ENCODE data around the gene IL4R. TPM values are rescaled to one million over a fixed set of nuclear protein-coding genes. Genes with fewer than 3 reads are reported as not detected.
"Not testable (repeated sequence)": the region's sequence is repeated elsewhere in the genome, so short reads cannot be mapped to it uniquely, and the experiment has no call there.

IL4R gene
- total and polyA plus RNA-seq, 10 of the 15 experiments (the other 5 are each of a cell fraction or from before 2014, with no cell fraction given) = 2.6 to 70.4 (median 36.6) TPM

DNA sequence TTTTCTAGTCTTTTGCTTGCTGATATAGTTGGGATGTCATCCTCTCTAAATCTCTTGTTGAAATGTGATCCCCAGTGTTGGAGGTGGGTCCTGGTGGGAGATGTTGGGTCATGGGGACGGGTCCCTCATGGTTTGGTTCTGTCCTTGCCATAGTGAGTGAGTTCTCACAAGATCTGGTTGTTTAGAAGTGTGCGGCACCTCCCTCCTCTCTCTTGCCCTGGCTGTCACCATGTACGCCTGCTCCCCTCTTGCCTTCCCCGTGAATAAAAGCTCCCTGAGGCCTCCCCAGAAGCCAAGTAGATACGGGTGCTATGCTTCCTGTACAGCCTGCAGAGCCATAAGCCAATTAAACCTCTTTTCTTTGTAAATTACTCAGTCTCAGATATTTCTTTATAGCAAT is 15.2 kb downstream of the IL4R start:
- Histone ChIP-seq H3K9ac (ENCODE audit: control insufficient read depth, insufficient read depth, low read length) (no peak overlapping the region), H3K79me2 (ENCODE audit: control insufficient read depth, insufficient read depth, low read length) (peaks cover 28% of the 10 kb centered on the region), H3K4me1 (ENCODE audit: control insufficient read depth, insufficient read depth, low read length) (peaks cover 16% of the 10 kb centered on the region), H2AFZ (ENCODE audit: control insufficient read depth, low read depth, low read length) (no peak overlapping the region), H3K27me3 (replicated peaks in 1 of 2; ENCODE audit: control insufficient read depth in 2 of 2, insufficient read depth in 2 of 2, low read length in 1 of 2) (no peaks in the 10 kb centered on the region), H3K27ac (ENCODE audit: control insufficient read depth, insufficient read depth) (no peak overlapping the region), H4K20me1 (ENCODE audit: control insufficient read depth, insufficient read depth) (no peaks in the 10 kb centered on the region), H3K4me3 (no peak overlapping the region), H3K4me2 (ENCODE audit: control insufficient read depth, insufficient read depth) (no peak overlapping the region), H3K36me3 (ENCODE audit: control insufficient read depth in 2 of 2, insufficient read depth in 2 of 2, low read length in 1 of 2) (peaks cover 11 to 14% of the 10 kb centered on the region in 2 experiments), H3K9me3 (replicated peaks; ENCODE audit: control insufficient read depth, insufficient read depth, low read length) (peaks cover 5% of the 10 kb centered on the region; the same call in 2 of the 3 replicates)
- FAIRE-seq (no peak), ATAC-seq (no peak), DNase-seq (ENCODE audit: low read depth, low spot score) (no peak)
- ChIA-PET POLR2A (interaction anchor here (0.6 to 0.7 kb wide), 2 partner anchors 143 to 279 kb away, joined by 3 to 7 read pairs; no protein-coding TSS in a partner anchor), CTCF (interaction anchor here (1.3 kb wide), 1 partner anchor 27 kb away, joined by 3 read pairs; no protein-coding TSS in a partner anchor), RAD21 (ENCODE audit: unreplicated experiment) (no interaction called here), SMC1A (ENCODE audit: uncharacterized antibody, unreplicated experiment) (interaction anchor here (0.7 kb wide), 1 partner anchor 94 kb away, joined by 3 read pairs; no protein-coding TSS in a partner anchor)
- in situ Hi-C loops (cut with MboI) = no loop called here
- no TSS peak for BruUV-seq (replicated peaks)
- no peak for TF ChIP-seq SMAD5 (IDR thresholded peaks at IDR 0.05; ENCODE audit: low read depth)
- no peak for TF ChIP-seq ZNF207 (IDR thresholded peaks at IDR 0.05; ENCODE audit: borderline replicate concordance)
- TF ChIP-seq CBX5 (IDR thresholded peaks at IDR 0.05; ENCODE audit: low read depth) = no peak
- TF ChIP-seq RAD21 (IDR thresholded peaks at IDR 0.05; ENCODE audit: insufficient read depth, low read depth, low read length) = no peak
- no peak for TF ChIP-seq CHD2 (IDR thresholded peaks at IDR 0.05; ENCODE audit: borderline replicate concordance, low read depth, low read length)
- no peak for TF ChIP-seq NR2C2 (IDR thresholded peaks at IDR 0.05; ENCODE audit: borderline replicate concordance, control insufficient read depth, insufficient read length, low read depth)
- no peak for TF ChIP-seq ZNF622 (IDR thresholded peaks at IDR 0.05)
- intact Hi-C loops (cut with micrococcal nuclease; ENCODE audit: unreplicated experiment) = no loop called here
- 82% methylated on average over 5 of the region's 5 CpGs for WGBS (ENCODE audit: insufficient coverage, insufficient replicate concordance, low lambda C conversion rate, missing lambda C conversion rate)

- ChIA-PET SMC1A (ENCODE audit: uncharacterized antibody, unreplicated experiment) (interaction anchor here (0.7 to 2.1 kb wide), 4 partner anchors 12 to 97 kb away, joined by 3 to 5 read pairs (median 3); no protein-coding TSS in a partner anchor), CTCF (interaction anchor here (1.3 kb wide), 1 partner anchor 27 kb away, joined by 3 read pairs; no protein-coding TSS in a partner anchor), POLR2A (interaction anchor here (0.6 to 0.7 kb wide), 3 partner anchors 18 to 279 kb away, joined by 3 to 7 read pairs (median 3); no protein-coding TSS in a partner anchor)
- H3K4me3 ChIP-seq; H2AFZ ChIP-seq (ENCODE audit: control insufficient read depth, low read depth, low read length); intact Hi-C loops (cut with micrococcal nuclease; ENCODE audit: unreplicated experiment); H3K9ac ChIP-seq (ENCODE audit: control insufficient read depth, insufficient read depth, low read length); H4K20me1 ChIP-seq (ENCODE audit: control insufficient read depth, insufficient read depth); BruUV-seq (replicated peaks); in situ Hi-C loops (cut with MboI); H3K27me3 ChIP-seq (replicated peaks in 1 of 2; ENCODE audit: control insufficient read depth in 2 of 2, insufficient read depth in 2 of 2, low read length in 1 of 2); RAD21 ChIA-PET (ENCODE audit: unreplicated experiment); FAIRE-seq; H3K4me2 ChIP-seq (ENCODE audit: control insufficient read depth, insufficient read depth); H3K9me3 ChIP-seq (replicated peaks; ENCODE audit: control insufficient read depth, insufficient read depth, low read length); DNase-seq (ENCODE audit: low read depth, low spot score); H3K27ac ChIP-seq (ENCODE audit: control insufficient read depth, insufficient read depth); ATAC-seq: not testable (repeated sequence)
- WGBS (ENCODE audit: insufficient coverage, insufficient replicate concordance, low lambda C conversion rate, missing lambda C conversion rate) = 90% methylated on average over 7 of the region's 8 CpGs
- Histone ChIP-seq H3K4me1 (ENCODE audit: control insufficient read depth, insufficient read depth, low read length) (peaks cover 16% of the 10 kb centered on the region), H3K36me3 (ENCODE audit: control insufficient read depth in 2 of 2, insufficient read depth in 2 of 2, low read length in 1 of 2) (peaks cover 11 to 17% of the 10 kb centered on the region in 2 experiments), H3K79me2 (ENCODE audit: control insufficient read depth, insufficient read depth, low read length) (peaks cover 24% of the 10 kb centered on the region)
Observed at GRCh38 chr16:27329376-27330079, 15.8 kb downstream of the IL4R start.
